H9 (cell line): Measurements from ENCODE around the gene ATP4A. TPM values are rescaled to one million over a fixed set of nuclear protein-coding genes. Genes with fewer than 3 reads are reported as not detected.

ENCODE experiments used
- DNase-seq: peaks from one replicate; pipeline ENCODE4 v3.0.0-alpha.2; 2017
- H2AFZ ChIP-seq: one replicate; pipeline ENCODE4 v1.6.1; 2013; ENCODE audit warnings: mild to moderate bottlenecking, low read length, control low read depth, moderate library complexity
- H2AK5ac ChIP-seq: 2 replicates; pipeline ENCODE4 v1.6.1; 2013; ENCODE audit warnings: low read length, control low read depth, mixed read lengths; ENCODE audit not compliant: insufficient read length
- H2BK120ac ChIP-seq: one replicate; pipeline ENCODE4 v1.6.1; 2013; ENCODE audit warnings: low read depth, mild to moderate bottlenecking, low read length, control low read depth, inconsistent platforms; ENCODE audit not compliant: poor library complexity, severe bottlenecking
- H2BK12ac ChIP-seq: 2 replicates; pipeline ENCODE4 v1.6.1; 2013; ENCODE audit warnings: low read length, control low read depth, mixed read lengths, low read depth; ENCODE audit not compliant: insufficient read length
- H2BK15ac ChIP-seq: 2 replicates; pipeline ENCODE4 v1.6.1; 2013; ENCODE audit warnings: low read depth, low read length, control low read depth
- H2BK20ac ChIP-seq: one replicate; pipeline ENCODE4 v1.6.1; 2013; ENCODE audit warnings: low read depth, mild to moderate bottlenecking, low read length, control low read depth, inconsistent platforms; ENCODE audit not compliant: poor library complexity, severe bottlenecking
- H2BK5ac ChIP-seq: 2 replicates; pipeline ENCODE4 v1.6.1; 2013; ENCODE audit warnings: low read length, control low read depth, mixed read lengths; ENCODE audit not compliant: insufficient read length
- H3K14ac ChIP-seq: 2 replicates; pipeline ENCODE4 v1.6.1; 2013; ENCODE audit warnings: low read length, control low read depth; ENCODE audit not compliant: insufficient read depth
- H3K18ac ChIP-seq: 2 replicates; pipeline ENCODE4 v1.6.1; 2013; ENCODE audit warnings: low read depth, mild to moderate bottlenecking, mixed read lengths, low read length, control low read depth; ENCODE audit not compliant: insufficient read length
- H3K23ac ChIP-seq: 2 replicates; pipeline ENCODE4 v1.6.1; 2013; ENCODE audit warnings: low read length, control low read depth, mixed read lengths, low read depth; ENCODE audit not compliant: insufficient read length
- H3K23me2 ChIP-seq: 2 replicates; pipeline ENCODE4 v1.6.1; 2013; ENCODE audit warnings: low read depth, mild to moderate bottlenecking, mixed read lengths, low read length, control low read depth; ENCODE audit not compliant: insufficient read length, poor library complexity, severe bottlenecking
- H3K27ac ChIP-seq: 2 replicates; pipeline ENCODE4 v1.5.1; 2013; ENCODE audit warnings: low read length, control low read depth, mixed read lengths, low read depth; ENCODE audit not compliant: insufficient read length
- H3K27me3 ChIP-seq: 2 replicates; pipeline ENCODE4 v1.6.1; 2013; ENCODE audit warnings: low read length, control low read depth, inconsistent platforms; ENCODE audit not compliant: insufficient read depth
- H3K4ac ChIP-seq: 2 replicates; pipeline ENCODE4 v1.6.1; 2013; ENCODE audit warnings: low read depth, mild to moderate bottlenecking, control low read depth, inconsistent platforms, low read length, moderate library complexity
- H3K4me1 ChIP-seq: 2 replicates; pipeline ENCODE4 v1.6.1; 2013; ENCODE audit warnings: low read length, control low read depth, inconsistent platforms; ENCODE audit not compliant: insufficient read depth
- H3K4me2 ChIP-seq: 2 replicates; pipeline ENCODE4 v1.6.1; 2013; ENCODE audit warnings: low read length, control low read depth, mixed read lengths; ENCODE audit not compliant: insufficient read length, insufficient read depth
- H3K56ac ChIP-seq: 2 replicates; pipeline ENCODE4 v1.6.1; 2013; ENCODE audit warnings: low read depth, mild to moderate bottlenecking, mixed read lengths, low read length, control low read depth; ENCODE audit not compliant: insufficient read length
- H3K79me1 ChIP-seq: 2 replicates; pipeline ENCODE4 v1.6.1; 2013; ENCODE audit warnings: low read depth, mild to moderate bottlenecking, moderate library complexity, low read length, control low read depth, inconsistent platforms; ENCODE audit not compliant: insufficient read depth, poor library complexity, severe bottlenecking
- H3K79me2 ChIP-seq: 2 replicates; pipeline ENCODE4 v1.6.1; 2013; ENCODE audit warnings: low read length, control low read depth, inconsistent platforms; ENCODE audit not compliant: insufficient read depth
- H3K9ac ChIP-seq: 2 replicates; pipeline ENCODE4 v1.6.1; 2013; ENCODE audit warnings: low read length, control low read depth, mixed read lengths; ENCODE audit not compliant: insufficient read length; ENCODE audit errors: extremely low read depth
- H3K9me3 ChIP-seq: one replicate; pipeline ENCODE4 v1.6.1; 2013; ENCODE audit warnings: low read depth, low read length, inconsistent platforms; ENCODE audit not compliant: control insufficient read depth
- H3T11ph ChIP-seq: one replicate; pipeline ENCODE4 v1.6.1; 2013; ENCODE audit warnings: mild to moderate bottlenecking, low read length, control low read depth, inconsistent platforms
- H4K20me1 ChIP-seq: one replicate; pipeline ENCODE4 v1.6.1; 2013; ENCODE audit not compliant: control insufficient read depth, insufficient read length, insufficient read depth
- H4K5ac ChIP-seq: 2 replicates; pipeline ENCODE4 v1.6.1; 2013; ENCODE audit warnings: low read depth, mild to moderate bottlenecking, mixed read lengths, low read length, control low read depth; ENCODE audit not compliant: insufficient read length
- H4K8ac ChIP-seq: replicated peaks from 2 replicates; pipeline ENCODE4 v1.6.1; 2013; ENCODE audit warnings: low read length, control low read depth, mixed read lengths, low read depth; ENCODE audit not compliant: insufficient read length
- H4K91ac ChIP-seq: 2 replicates; pipeline ENCODE4 v1.6.1; 2013; ENCODE audit warnings: low read depth, mild to moderate bottlenecking, moderate library complexity, mixed read lengths, low read length, control low read depth; ENCODE audit not compliant: insufficient read length
- H3K27ac Mint-ChIP-seq, 3 experiments: 2 replicates in 2 of 3; 3 replicates in 1 of 3; pipeline ENCODE4 v1.8.0; 2020 to 2021; ENCODE audit warnings: mixed read lengths in 3 of 3, mild to moderate bottlenecking in 1 of 3, moderate library complexity in 1 of 3
- H3K27me3 Mint-ChIP-seq: 2 replicates; pipeline ENCODE4 v1.8.0; 2021; ENCODE audit warnings: low read depth, mild to moderate bottlenecking, moderate library complexity, mixed read lengths
- H3K36me3 Mint-ChIP-seq, 3 experiments: 2 replicates in 2 of 3; 3 replicates in 1 of 3; pipeline ENCODE4 v1.8.0; 2020 to 2021; ENCODE audit warnings: low read depth in 3 of 3, mixed read lengths in 3 of 3; ENCODE audit not compliant: insufficient read depth in 1 of 3
- H3K4me1 Mint-ChIP-seq, 2 experiments: 2 replicates each; pipeline ENCODE4 v1.8.0; 2020; ENCODE audit warnings: mixed read lengths in 2 of 2
- H3K4me3 Mint-ChIP-seq, 2 experiments: 2 replicates in 1 of 2; 3 replicates in 1 of 2; pipeline ENCODE4 v1.8.0; 2020 to 2021; ENCODE audit warnings: mild to moderate bottlenecking in 2 of 2, mixed read lengths in 2 of 2, moderate library complexity in 1 of 2
- H3K9me3 Mint-ChIP-seq, 2 experiments: 2 replicates in 1 of 2; 3 replicates in 1 of 2; pipeline ENCODE4 v1.8.0; 2020; ENCODE audit warnings: mild to moderate bottlenecking in 2 of 2, mixed read lengths in 2 of 2, moderate library complexity in 1 of 2
- CTCF ChIP-seq: fragments of 200-600 bp; sonication (generic); conservative IDR thresholded peaks from 3 replicates; pipeline ENCODE4 v1.8.0; 2021; ENCODE audit warnings: antibody characterized with exemption, mild to moderate bottlenecking
- WGBS: extraction: QIAGEN DNeasy Blood & Tissue Kit; methylation state at CpG from one replicate; pipeline ENCODE4 v1.1.7; 2013; ENCODE audit warnings: missing lambda C conversion rate, low lambda C conversion rate, mixed read lengths; ENCODE audit not compliant: insufficient read length; ENCODE audit errors: extremely low coverage; 5-methylcytosine and 5-hydroxymethylcytosine counted together
- total RNA-seq: library from RNA; stranded (reverse); gene quantifications from 2 replicates; pipeline ENCODE4 v1.2.1, GENCODE V29; 2021

ATP4A gene
- total RNA-seq, 1 experiment from 2014 or later = 0.24 TPM

GRCh38 chr19:35513628-35514281 lies 49.7 kb downstream of the ATP4A start, which contains the start of gene DMKN:
DMKN (minus strand) TSS chr19:35513649; CDS start chr19:35513475, 174 bp downstream.
- Histone ChIP-seq H3K4ac (no peak within 1 kb of the TSS), H4K20me1 (no peaks in the 10 kb centered on the region), H2BK5ac (no peak within 1 kb of the TSS), H2AFZ (no peak within 1 kb of the TSS), H3K56ac (no peak within 1 kb of the TSS), H2BK12ac (no peak within 1 kb of the TSS), H3K79me1 (no peaks in the 10 kb centered on the region), H3K27me3 (no peaks in the 10 kb centered on the region; the same call in none of the 2 replicates), H2BK20ac (no peak within 1 kb of the TSS), H3K9me3 (no peaks in the 10 kb centered on the region), H4K8ac (no peak within 1 kb of the TSS), H4K91ac (no peak within 1 kb of the TSS), H4K5ac (no peak within 1 kb of the TSS), H3T11ph (no peak within 1 kb of the TSS), H2BK15ac (no peak within 1 kb of the TSS), H3K4me1 (no peaks in the 10 kb centered on the region), H3K9ac (no peak within 1 kb of the TSS), H2AK5ac (no peak within 1 kb of the TSS), H3K4me2 (peak within 1 kb of the TSS; percentile 43), H2BK120ac (no peak within 1 kb of the TSS), H3K79me2 (no peaks in the 10 kb centered on the region; the same call in 1 of the 2 replicates), H3K23me2 (peaks cover 12% of the 10 kb centered on the region), H3K14ac (no peak within 1 kb of the TSS; the same call in 1 of the 2 replicates), H3K27ac (no peak within 1 kb of the TSS), H3K18ac (no peak within 1 kb of the TSS), H3K23ac (no peak within 1 kb of the TSS)
- Mint-ChIP-seq H3K9me3 (no peaks in the 10 kb centered on the region; a peak in 1 of 5 replicates), H3K4me1 (peaks cover 15 to 34% of the 10 kb centered on the region in 2 experiments), H3K36me3 (no peaks in the 10 kb centered on the region; a peak in 2 of 7 replicates), H3K27me3 (peaks cover 31% of the 10 kb centered on the region), H3K4me3 (peak within 1 kb of the TSS in 1 of 2 experiments; percentile 47; a peak in 3 of 5 replicates), H3K27ac (peak within 1 kb of the TSS in 2 of 3 experiments; percentile 3 to 44; a peak in 3 of 7 replicates)
- TF ChIP-seq CTCF = peak; percentile 47; the same call in 2 of the 3 replicates
- no CpG with 5 or more reads among the region's 15 CpGs for WGBS
- DNase-seq = peak; percentile 61
